ENCODE measurements around the gene ANXA3.

DNA sequence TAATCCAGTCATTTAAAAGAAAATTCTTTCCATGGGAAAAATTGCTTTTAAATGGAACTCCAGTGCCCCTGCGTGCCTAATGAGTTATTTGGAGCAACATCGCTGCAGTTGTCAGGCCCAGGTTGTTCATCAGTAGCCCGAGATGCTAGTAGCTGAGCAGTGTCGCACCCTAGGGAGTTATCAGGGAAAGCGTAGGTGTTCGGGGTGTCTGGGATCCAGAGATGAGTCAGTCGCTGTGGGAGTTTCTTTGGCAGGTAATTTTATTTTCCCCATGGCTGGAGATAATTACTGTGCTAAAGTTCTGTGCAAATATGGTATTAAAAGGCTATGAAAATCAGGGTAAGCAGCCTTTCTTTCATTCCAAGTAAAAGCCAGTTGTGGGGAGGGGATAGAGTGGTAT, 49.4 kb downstream of the ANXA3 start:
- TF ChIP-seq POLR2A (IDR thresholded peaks at IDR 0.05) = no peak
- TF ChIP-seq, protein P1, sequence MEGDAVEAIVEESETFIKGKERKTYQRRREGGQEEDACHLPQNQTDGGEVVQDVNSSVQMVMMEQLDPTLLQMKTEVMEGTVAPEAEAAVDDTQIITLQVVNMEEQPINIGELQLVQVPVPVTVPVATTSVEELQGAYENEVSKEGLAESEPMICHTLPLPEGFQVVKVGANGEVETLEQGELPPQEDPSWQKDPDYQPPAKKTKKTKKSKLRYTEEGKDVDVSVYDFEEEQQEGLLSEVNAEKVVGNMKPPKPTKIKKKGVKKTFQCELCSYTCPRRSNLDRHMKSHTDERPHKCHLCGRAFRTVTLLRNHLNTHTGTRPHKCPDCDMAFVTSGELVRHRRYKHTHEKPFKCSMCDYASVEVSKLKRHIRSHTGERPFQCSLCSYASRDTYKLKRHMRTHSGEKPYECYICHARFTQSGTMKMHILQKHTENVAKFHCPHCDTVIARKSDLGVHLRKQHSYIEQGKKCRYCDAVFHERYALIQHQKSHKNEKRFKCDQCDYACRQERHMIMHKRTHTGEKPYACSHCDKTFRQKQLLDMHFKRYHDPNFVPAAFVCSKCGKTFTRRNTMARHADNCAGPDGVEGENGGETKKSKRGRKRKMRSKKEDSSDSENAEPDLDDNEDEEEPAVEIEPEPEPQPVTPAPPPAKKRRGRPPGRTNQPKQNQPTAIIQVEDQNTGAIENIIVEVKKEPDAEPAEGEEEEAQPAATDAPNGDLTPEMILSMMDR (IDR thresholded peaks at IDR 0.05) = no peak
- no peak for TF ChIP-seq POLR2AphosphoS5 (IDR thresholded peaks at IDR 0.05)

Data from breast epithelium (tissue), 3 donors.